Choroid plexus epithelial cell (primary cell): Measurements from ENCODE around the gene IL17RE.

Source experiments
- DNase-seq: peaks from one replicate; pipeline ENCODE4 v3.0.0-alpha.2; 2010; ENCODE audit warnings: low read depth
- H3K4me3 ChIP-seq: 2 replicates; pipeline ENCODE4 v1.5.1; 2011; ENCODE audit warnings: low read depth, mild to moderate bottlenecking, control low read depth, low read length, moderate library complexity
- CTCF ChIP-seq: conservative IDR thresholded peaks from 2 replicates; pipeline ENCODE4 v1.5.1; 2011; ENCODE audit warnings: low read depth, mild to moderate bottlenecking, control low read depth, inconsistent platforms, low read length, moderate library complexity

The IL17RE gene

GRCh38 chr3:9901967-9902366 is 681 bp upstream of the IL17RE start:
- TF ChIP-seq CTCF, result no peak
- no peak overlapping the region for H3K4me3 ChIP-seq
- no peak for DNase-seq

- no peak for TF ChIP-seq CTCF
- DNase-seq, result no peak
- H3K4me3 ChIP-seq, result no peak overlapping the region
These were observed 583 bp downstream of the IL17RE start for GRCh38 chr3:9903238-9903624.

GRCh38 chr3:9903904-9904303 is 1.3 kb downstream of the IL17RE start:
- TF ChIP-seq CTCF, result no peak
- DNase-seq, result no peak
- H3K4me3 ChIP-seq, result no peak overlapping the region

GRCh38 chr3:9906480-9906879 is 3.8 kb downstream of the IL17RE start:
- no peak for DNase-seq
- TF ChIP-seq CTCF, result no peak
- no peak overlapping the region for H3K4me3 ChIP-seq

- no peak for DNase-seq
- no peak overlapping the region for H3K4me3 ChIP-seq
- TF ChIP-seq CTCF, result no peak
These were observed 5.6 kb downstream of the IL17RE start for GRCh38 chr3:9908286-9908685.

GRCh38 chr3:9909221-9910013 is 6.8 kb downstream of the IL17RE start:
- no peak for DNase-seq
- no peak for TF ChIP-seq CTCF

GRCh38 chr3:9911863-9912262 is 9.2 kb downstream of the IL17RE start:
- DNase-seq, result peak; percentile 77
- no peak for TF ChIP-seq CTCF

More at GRCh38 chr3:9909221-9910013, 6.8 kb downstream of the IL17RE start:
- no peak overlapping the region for H3K4me3 ChIP-seq

More at GRCh38 chr3:9911863-9912262, 9.2 kb downstream of the IL17RE start:
- no peak overlapping the region for H3K4me3 ChIP-seq
